ENCODE data around the gene SLC17A2.
A peak's percentile ranks its signal among the peaks of the same experiment; 100 is the strongest.

Gene SLC17A2

DNA sequence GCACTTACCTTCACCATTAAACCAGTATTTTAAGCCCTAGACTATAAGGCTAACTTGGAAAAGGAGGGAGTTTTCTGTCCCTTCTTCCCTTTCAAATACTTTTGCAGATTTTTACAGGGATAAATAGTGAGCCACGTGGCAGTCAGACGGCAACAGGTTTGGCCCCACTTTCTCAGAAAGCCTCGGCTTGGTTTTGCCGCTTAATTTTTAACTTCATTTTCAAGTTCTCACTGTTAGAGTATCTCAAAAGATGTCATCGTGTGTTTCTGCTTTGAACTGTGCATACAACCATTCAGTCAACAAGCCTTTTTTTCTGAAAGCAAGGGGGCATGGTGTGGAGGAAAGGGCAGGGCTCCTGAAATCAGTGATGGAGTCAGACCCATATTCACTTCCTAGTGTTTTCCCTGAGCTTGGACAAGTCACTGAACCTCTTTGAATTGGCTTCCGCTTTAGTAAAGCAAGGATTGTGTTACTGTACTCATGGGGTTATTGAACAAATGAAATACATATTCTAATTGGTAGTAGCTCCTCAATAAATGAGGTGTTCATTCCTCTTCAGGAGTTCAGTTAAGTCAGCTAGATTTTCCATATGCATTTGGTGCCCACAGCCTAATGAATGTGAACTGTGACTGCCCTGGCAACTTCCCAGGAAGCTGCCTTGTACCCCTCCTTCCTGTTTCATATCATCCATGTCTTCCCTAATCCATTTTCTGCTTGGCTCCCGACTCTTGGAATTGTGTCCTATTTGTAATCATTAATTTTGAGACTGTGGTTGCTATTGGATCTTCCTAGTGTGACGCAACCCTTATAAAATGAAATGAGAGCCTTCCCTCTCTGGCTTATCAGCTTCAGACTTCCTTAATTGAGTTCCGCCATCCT is at the start of gene SLC17A2:
Gene SLC17A2 (minus strand): TSS at position 160 of the 879 bp plus-strand sequence. CDS start 4,895 bp downstream, outside the sequence.
- Histone ChIP-seq H3K4me3 (ENCODE audit: low read length) (no peak within 1 kb of the TSS), H3K27me3 (ENCODE audit: control insufficient read depth, insufficient read depth, low read length) (no peaks in the 10 kb centered on the region), H3K9me3 (ENCODE audit: control insufficient read depth, low read depth, low read length) (no peaks in the 10 kb centered on the region), H3K9ac (ENCODE audit: low read length) (no peak within 1 kb of the TSS), H3K36me3 (ENCODE audit: control insufficient read depth, low read depth, low read length) (no peaks in the 10 kb centered on the region), H3K4me1 (ENCODE audit: control insufficient read depth, low read depth, low read length) (no peaks in the 10 kb centered on the region), H3K27ac (ENCODE audit: low read length) (no peak within 1 kb of the TSS)

- Histone ChIP-seq H3K27ac (ENCODE audit: low read length) (no peak overlapping the region), H3K4me3 (ENCODE audit: low read length) (no peak overlapping the region), H3K4me1 (ENCODE audit: control insufficient read depth, low read depth, low read length) (no peaks in the 10 kb centered on the region), H3K9me3 (ENCODE audit: control insufficient read depth, low read depth, low read length) (no peaks in the 10 kb centered on the region), H3K36me3 (ENCODE audit: control insufficient read depth, low read depth, low read length) (peaks cover 11% of the 10 kb centered on the region), H3K27me3 (ENCODE audit: control insufficient read depth, insufficient read depth, low read length) (no peaks in the 10 kb centered on the region), H3K9ac (ENCODE audit: low read length) (no peak overlapping the region)
Observed at GRCh38 chr6:25975923-25976560, 45.6 kb upstream of the SLC17A2 start.

DNA sequence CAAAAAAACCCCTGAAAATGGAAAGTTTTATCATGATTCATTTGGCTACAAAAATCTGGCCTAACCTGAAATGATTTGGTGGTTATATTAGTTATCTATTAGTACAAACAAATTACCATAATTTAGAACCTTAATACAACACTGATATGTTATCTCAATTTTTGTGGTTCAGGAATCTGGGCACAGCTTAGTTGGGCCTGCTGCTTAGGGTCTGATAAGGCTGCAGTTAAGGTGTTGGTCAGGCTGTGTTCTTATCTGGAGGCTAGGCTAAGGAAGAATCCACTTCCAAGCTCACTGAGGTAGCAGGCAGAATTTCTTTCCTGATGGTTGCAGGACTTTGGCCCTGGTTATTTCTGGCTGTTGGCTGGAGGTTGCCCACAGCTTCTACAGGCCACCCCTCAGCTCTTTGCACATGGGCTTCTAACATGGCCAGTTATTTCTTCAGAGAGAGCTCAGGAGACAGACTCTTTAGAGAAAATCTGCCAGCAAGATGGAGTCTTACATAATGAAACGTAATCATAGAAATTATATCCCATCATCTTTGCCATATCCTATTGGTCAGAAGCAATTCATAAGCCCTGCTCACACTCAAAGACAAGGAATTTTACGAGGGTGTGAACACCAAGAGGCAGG is 43.5 kb upstream of the SLC17A2 start:
- Histone ChIP-seq H3K9me3 (ENCODE audit: control insufficient read depth, low read depth, low read length) (no peaks in the 10 kb centered on the region), H3K4me3 (ENCODE audit: low read length) (no peak overlapping the region), H3K27me3 (ENCODE audit: control insufficient read depth, insufficient read depth, low read length) (no peaks in the 10 kb centered on the region), H3K36me3 (ENCODE audit: control insufficient read depth, low read depth, low read length) (peaks cover 11% of the 10 kb centered on the region), H3K4me1 (ENCODE audit: control insufficient read depth, low read depth, low read length) (no peaks in the 10 kb centered on the region), H3K27ac (ENCODE audit: low read length) (no peak overlapping the region), H3K9ac (ENCODE audit: low read length) (no peak overlapping the region)

DNA sequence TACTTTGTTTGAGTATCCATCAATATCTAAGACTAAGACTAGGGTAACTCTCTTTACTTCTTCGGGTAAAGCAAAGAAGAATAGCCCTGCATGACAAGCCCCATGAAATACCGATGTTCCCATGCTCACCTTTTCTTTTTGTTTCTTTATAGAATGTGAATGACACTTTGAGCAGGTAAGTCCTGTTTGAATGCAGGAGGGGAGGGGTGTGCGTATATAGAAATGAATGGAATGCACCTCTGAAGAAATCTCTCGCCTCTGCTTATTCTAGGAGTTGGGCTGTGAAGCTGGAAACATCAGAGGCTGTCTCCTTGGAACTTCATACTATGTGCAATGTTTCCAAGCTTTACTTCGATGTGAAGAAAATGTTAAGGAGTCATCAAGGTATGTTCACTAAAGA is 42.4 kb upstream of the SLC17A2 start:
- no peak overlapping the region for H3K27ac ChIP-seq (ENCODE audit: low read length)
- H3K9me3 ChIP-seq (ENCODE audit: control insufficient read depth, low read depth, low read length) = no peaks in the 10 kb centered on the region
- H3K4me1 ChIP-seq (ENCODE audit: control insufficient read depth, low read depth, low read length) = no peaks in the 10 kb centered on the region
- H3K9ac ChIP-seq (ENCODE audit: low read length) = no peak overlapping the region
- H3K4me3 ChIP-seq (ENCODE audit: low read length) = no peak overlapping the region
- peaks cover 11% of the 10 kb centered on the region for H3K36me3 ChIP-seq (ENCODE audit: control insufficient read depth, low read depth, low read length)
- H3K27me3 ChIP-seq (ENCODE audit: control insufficient read depth, insufficient read depth, low read length) = no peaks in the 10 kb centered on the region

- Histone ChIP-seq H3K9ac (ENCODE audit: low read length) (no peak overlapping the region), H3K27ac (ENCODE audit: low read length) (no peak overlapping the region)
Observed at GRCh38 chr6:25972128-25972527, 41.6 kb upstream of the SLC17A2 start.

GRCh38 chr6:25971187-25971821 is 40.8 kb upstream of the SLC17A2 start:
- no peak overlapping the region for H3K9ac ChIP-seq (ENCODE audit: low read length)
- H3K4me1 ChIP-seq (ENCODE audit: control insufficient read depth, low read depth, low read length) = peaks cover 4% of the 10 kb centered on the region
- H3K4me3 ChIP-seq (ENCODE audit: low read length) = no peak overlapping the region
- H3K27ac ChIP-seq (ENCODE audit: low read length) = no peak overlapping the region
- no peaks in the 10 kb centered on the region for H3K9me3 ChIP-seq (ENCODE audit: control insufficient read depth, low read depth, low read length)
- peaks cover 11% of the 10 kb centered on the region for H3K36me3 ChIP-seq (ENCODE audit: control insufficient read depth, low read depth, low read length)
- H3K27me3 ChIP-seq (ENCODE audit: control insufficient read depth, insufficient read depth, low read length) = no peaks in the 10 kb centered on the region

More at GRCh38 chr6:25972128-25972527, 41.6 kb upstream of the SLC17A2 start:
- Histone ChIP-seq H3K36me3 (ENCODE audit: control insufficient read depth, low read depth, low read length) (peaks cover 11% of the 10 kb centered on the region), H3K27me3 (ENCODE audit: control insufficient read depth, insufficient read depth, low read length) (no peaks in the 10 kb centered on the region), H3K4me3 (ENCODE audit: low read length) (no peak overlapping the region), H3K9me3 (ENCODE audit: control insufficient read depth, low read depth, low read length) (no peaks in the 10 kb centered on the region), H3K4me1 (ENCODE audit: control insufficient read depth, low read depth, low read length) (no peaks in the 10 kb centered on the region)

DNA sequence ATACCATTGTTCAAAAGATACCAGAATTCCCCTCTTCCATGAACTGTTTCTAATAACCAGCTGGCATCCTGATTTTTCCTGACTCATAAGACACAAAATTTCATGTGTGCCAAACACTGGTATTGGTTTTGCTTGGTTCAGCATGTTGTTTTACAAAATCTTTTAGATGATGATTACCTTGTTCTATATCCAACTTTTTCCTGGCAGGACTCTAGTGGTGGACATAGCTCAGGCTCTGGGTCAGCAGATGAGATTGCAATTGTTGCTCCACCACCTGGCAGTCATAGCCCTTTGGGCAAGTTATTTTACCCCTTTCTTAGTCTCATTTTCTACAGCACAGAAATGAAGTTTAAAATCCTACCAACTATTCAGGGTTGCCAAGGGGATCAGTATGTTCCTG is 38.3 kb upstream of the SLC17A2 start:
- H3K9ac ChIP-seq (ENCODE audit: low read length) = no peak overlapping the region
- peaks cover 8% of the 10 kb centered on the region for H3K36me3 ChIP-seq (ENCODE audit: control insufficient read depth, low read depth, low read length)

DNA sequence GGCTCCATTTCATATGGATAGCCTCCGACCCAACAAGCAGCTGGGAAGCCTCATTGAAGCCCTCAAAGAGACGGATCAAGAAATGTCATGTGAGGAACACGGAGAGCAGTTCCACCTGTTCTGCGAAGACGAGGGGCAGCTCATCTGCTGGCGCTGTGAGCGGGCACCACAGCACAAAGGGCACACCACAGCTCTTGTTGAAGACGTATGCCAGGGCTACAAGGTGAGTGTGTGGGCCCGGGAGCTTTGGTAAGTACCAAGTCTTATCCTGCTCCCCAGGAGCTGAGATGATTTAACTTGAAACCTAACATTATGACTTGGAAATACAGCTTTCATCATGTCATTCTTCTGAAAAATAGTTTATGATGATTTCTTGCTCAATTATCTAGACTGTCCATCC is 36.2 kb upstream of the SLC17A2 start:
- H3K9me3 ChIP-seq (ENCODE audit: control insufficient read depth, low read depth, low read length) = no peaks in the 10 kb centered on the region
- peaks cover 28% of the 10 kb centered on the region for H3K4me1 ChIP-seq (ENCODE audit: control insufficient read depth, low read depth, low read length)
- no peak overlapping the region for H3K9ac ChIP-seq (ENCODE audit: low read length)
- no peaks in the 10 kb centered on the region for H3K27me3 ChIP-seq (ENCODE audit: control insufficient read depth, insufficient read depth, low read length)
- H3K4me3 ChIP-seq (ENCODE audit: low read length) = no peak overlapping the region
- no peak overlapping the region for H3K27ac ChIP-seq (ENCODE audit: low read length)
- H3K36me3 ChIP-seq (ENCODE audit: control insufficient read depth, low read depth, low read length) = peaks cover 3% of the 10 kb centered on the region

More for the DNA sequence above, 38.3 kb upstream of the SLC17A2 start:
- Histone ChIP-seq H3K9me3 (ENCODE audit: control insufficient read depth, low read depth, low read length) (no peaks in the 10 kb centered on the region), H3K4me1 (ENCODE audit: control insufficient read depth, low read depth, low read length) (peaks cover 10% of the 10 kb centered on the region), H3K27ac (ENCODE audit: low read length) (no peak overlapping the region), H3K4me3 (ENCODE audit: low read length) (no peak overlapping the region), H3K27me3 (ENCODE audit: control insufficient read depth, insufficient read depth, low read length) (no peaks in the 10 kb centered on the region)

DNA sequence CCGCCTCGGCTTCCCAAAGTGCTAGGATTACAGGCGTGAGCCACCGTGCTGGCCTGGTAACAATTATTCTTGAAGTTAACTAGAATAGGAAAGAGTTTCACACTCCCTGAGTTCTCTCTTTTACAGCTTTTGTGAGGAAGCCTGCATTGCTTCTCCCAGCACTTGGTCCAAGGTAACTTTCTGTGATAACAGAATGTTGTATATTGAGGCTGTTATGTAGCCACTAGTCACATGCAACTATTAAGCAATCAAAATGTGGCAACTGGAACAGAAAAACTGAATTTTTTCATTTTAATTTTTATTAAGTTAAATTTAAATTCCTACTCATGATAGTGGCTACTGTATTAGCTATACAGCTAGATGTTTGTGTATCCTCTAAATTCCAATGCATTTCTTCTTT is 34.6 kb upstream of the SLC17A2 start:
- Histone ChIP-seq H3K4me3 (ENCODE audit: low read length) (no peak overlapping the region), H3K27ac (ENCODE audit: low read length) (no peak overlapping the region), H3K27me3 (ENCODE audit: control insufficient read depth, insufficient read depth, low read length) (no peaks in the 10 kb centered on the region), H3K4me1 (ENCODE audit: control insufficient read depth, low read depth, low read length) (peaks cover 28% of the 10 kb centered on the region), H3K9ac (ENCODE audit: low read length) (no peak overlapping the region), H3K9me3 (ENCODE audit: control insufficient read depth, low read depth, low read length) (no peaks in the 10 kb centered on the region), H3K36me3 (ENCODE audit: control insufficient read depth, low read depth, low read length) (no peaks in the 10 kb centered on the region)

- no peaks in the 10 kb centered on the region for H3K9me3 ChIP-seq (ENCODE audit: control insufficient read depth, low read depth, low read length)
- no peak overlapping the region for H3K27ac ChIP-seq (ENCODE audit: low read length)
- no peak overlapping the region for H3K9ac ChIP-seq (ENCODE audit: low read length)
- no peaks in the 10 kb centered on the region for H3K27me3 ChIP-seq (ENCODE audit: control insufficient read depth, insufficient read depth, low read length)
- no peaks in the 10 kb centered on the region for H3K36me3 ChIP-seq (ENCODE audit: control insufficient read depth, low read depth, low read length)
- H3K4me1 ChIP-seq (ENCODE audit: control insufficient read depth, low read depth, low read length) = peaks cover 28% of the 10 kb centered on the region
- H3K4me3 ChIP-seq (ENCODE audit: low read length) = peak overlapping the region; percentile 32
Observed at GRCh38 chr6:25963426-25964123, 33.1 kb upstream of the SLC17A2 start.

Data from iPS-18a (cell line).